Measurements from ENCODE around the gene TTLL5. TPM values are rescaled to one million over a fixed set of nuclear protein-coding genes. Genes with fewer than 3 reads are reported as not detected.
A peak's percentile ranks its signal among the peaks of the same experiment; 100 is the strongest.

TTLL5 gene
- total and polyA plus RNA-seq, 2 donors (not counting 1 experiment from before 2014, with no cell fraction given): 16.1 to 23.8 TPM

GRCh38 chr14:75711105-75711795 lies 50.2 kb downstream of the TTLL5 start:
- H3K79me2 ChIP-seq (ENCODE audit: control insufficient read depth, insufficient read depth, low read length): no peaks in the 10 kb centered on the region
- TF ChIP-seq CTCF (conservative IDR thresholded peaks at IDR 0.05 in 1 of 2, IDR thresholded peaks at IDR 0.05 in 1 of 2; ENCODE audit: low read depth in 1 of 2, low read length in 2 of 2) (peak; percentile 96 to 97), EZH2 (IDR thresholded peaks at IDR 0.05; ENCODE audit: low read length, missing control alignments) (no peak)
- H3K4me1 ChIP-seq (ENCODE audit: control insufficient read depth, extremely low read depth, insufficient read depth, low read length): peaks cover 10% of the 10 kb centered on the region
- H3K36me3 ChIP-seq (ENCODE audit: control insufficient read depth, insufficient read depth, low read length): no peaks in the 10 kb centered on the region
- no peaks in the 10 kb centered on the region for H3K27me3 ChIP-seq (ENCODE audit: control insufficient read depth, insufficient read depth, low read length)
- H4K20me1 ChIP-seq (ENCODE audit: control insufficient read depth, extremely low read depth, insufficient read depth, low read length): no peaks in the 10 kb centered on the region
- H3K9ac ChIP-seq (ENCODE audit: insufficient read depth, low read length): no peak overlapping the region
- H3K4me2 ChIP-seq (ENCODE audit: extremely low read depth, insufficient read depth, low read length): peak overlapping the region; percentile 58
- H3K9me3 ChIP-seq (ENCODE audit: control insufficient read depth, insufficient read depth, low read depth, low read length): no peaks in the 10 kb centered on the region
- peak overlapping the region; percentile 47 for H3K27ac ChIP-seq (ENCODE audit: insufficient read depth, low read length)
- H2AFZ ChIP-seq (ENCODE audit: low read length): no peak overlapping the region
- peak; percentile 67 to 75 for DNase-seq (ENCODE audit: low read depth in 2 of 2)
- no peak overlapping the region for H3K4me3 ChIP-seq (replicated peaks in 1 of 4; ENCODE audit: control extremely low read depth in 1 of 4, insufficient read depth in 1 of 4, low read depth in 3 of 4, low read length in 4 of 4)

DNA sequence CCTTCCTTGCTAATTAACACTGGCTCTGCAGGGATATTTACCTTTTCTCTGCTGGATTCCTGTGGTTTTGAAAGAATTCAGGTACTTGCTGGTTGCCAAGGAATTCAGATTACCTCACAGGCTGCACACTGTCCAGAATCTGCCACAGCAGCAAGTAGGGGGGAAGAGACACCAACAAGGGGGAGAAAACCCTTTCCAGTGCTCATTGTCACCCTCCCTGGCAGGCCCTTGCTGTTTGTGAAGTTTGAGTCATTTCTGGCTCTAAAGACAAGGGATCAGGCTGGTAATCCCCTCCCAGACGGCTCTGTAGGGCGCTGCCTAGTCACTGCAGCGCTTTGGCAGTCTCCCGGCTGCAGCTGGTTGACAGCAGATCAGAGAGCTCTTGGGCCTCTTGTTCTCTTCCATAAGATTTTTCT lies 50.8 kb downstream of the TTLL5 start:
- H3K79me2 ChIP-seq (ENCODE audit: control insufficient read depth, insufficient read depth, low read length): no peaks in the 10 kb centered on the region
- DNase-seq (ENCODE audit: low read depth in 2 of 2): peak; percentile 82 to 97
- peak overlapping the region; percentile 58 for H3K4me2 ChIP-seq (ENCODE audit: extremely low read depth, insufficient read depth, low read length)
- no peaks in the 10 kb centered on the region for H4K20me1 ChIP-seq (ENCODE audit: control insufficient read depth, extremely low read depth, insufficient read depth, low read length)
- no peaks in the 10 kb centered on the region for H3K9me3 ChIP-seq (ENCODE audit: control insufficient read depth, insufficient read depth, low read depth, low read length)
- peaks cover 10% of the 10 kb centered on the region for H3K4me1 ChIP-seq (ENCODE audit: control insufficient read depth, extremely low read depth, insufficient read depth, low read length)
- H3K27ac ChIP-seq (ENCODE audit: insufficient read depth, low read length): peak overlapping the region; percentile 47
- no peaks in the 10 kb centered on the region for H3K36me3 ChIP-seq (ENCODE audit: control insufficient read depth, insufficient read depth, low read length)
- no peak overlapping the region for H3K9ac ChIP-seq (ENCODE audit: insufficient read depth, low read length)
- H2AFZ ChIP-seq (ENCODE audit: low read length): no peak overlapping the region
- TF ChIP-seq EZH2 (IDR thresholded peaks at IDR 0.05; ENCODE audit: low read length, missing control alignments) (no peak), CTCF (conservative IDR thresholded peaks at IDR 0.05 in 1 of 2, IDR thresholded peaks at IDR 0.05 in 1 of 2; ENCODE audit: low read depth in 1 of 2, low read length in 2 of 2) (no peak)
- no peak overlapping the region for H3K4me3 ChIP-seq (replicated peaks in 1 of 4; ENCODE audit: control extremely low read depth in 1 of 4, insufficient read depth in 1 of 4, low read depth in 3 of 4, low read length in 4 of 4)
- H3K27me3 ChIP-seq (ENCODE audit: control insufficient read depth, insufficient read depth, low read length): no peaks in the 10 kb centered on the region

DNA sequence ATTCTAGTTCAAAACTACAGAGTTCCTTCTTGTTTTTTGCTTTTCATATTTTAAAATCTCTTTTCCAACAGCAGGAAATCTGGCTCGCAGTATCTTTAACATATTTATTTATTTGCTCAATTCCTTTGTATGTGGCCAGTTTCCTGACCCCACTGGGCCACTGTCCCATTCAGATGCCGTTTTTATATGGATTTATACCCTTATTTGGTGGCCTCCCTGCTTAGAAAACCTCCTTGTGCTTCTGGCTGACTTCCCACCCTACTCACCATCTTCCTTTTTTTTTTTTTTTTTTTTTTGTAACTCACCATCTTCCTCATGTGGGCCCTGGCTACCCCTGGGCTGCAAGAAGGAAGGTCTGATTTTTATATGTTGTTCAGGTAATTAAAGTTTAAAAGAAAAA lies 53.9 kb downstream of the TTLL5 start:
- peak; percentile 14 to 57 for DNase-seq (ENCODE audit: low read depth in 2 of 2)
- Histone ChIP-seq H3K27me3 (ENCODE audit: control insufficient read depth, insufficient read depth, low read length) (no peaks in the 10 kb centered on the region), H3K4me1 (ENCODE audit: control insufficient read depth, extremely low read depth, insufficient read depth, low read length) (peaks cover 12% of the 10 kb centered on the region), H3K4me3 (replicated peaks in 1 of 4; ENCODE audit: control extremely low read depth in 1 of 4, insufficient read depth in 1 of 4, low read depth in 3 of 4, low read length in 4 of 4) (no peak overlapping the region), H3K36me3 (ENCODE audit: control insufficient read depth, insufficient read depth, low read length) (peaks cover 2% of the 10 kb centered on the region), H3K9me3 (ENCODE audit: control insufficient read depth, insufficient read depth, low read depth, low read length) (no peaks in the 10 kb centered on the region), H3K9ac (ENCODE audit: insufficient read depth, low read length) (no peak overlapping the region), H3K27ac (ENCODE audit: insufficient read depth, low read length) (no peak overlapping the region), H2AFZ (ENCODE audit: low read length) (no peak overlapping the region), H4K20me1 (ENCODE audit: control insufficient read depth, extremely low read depth, insufficient read depth, low read length) (no peaks in the 10 kb centered on the region), H3K4me2 (ENCODE audit: extremely low read depth, insufficient read depth, low read length) (no peak overlapping the region), H3K79me2 (ENCODE audit: control insufficient read depth, insufficient read depth, low read length) (no peaks in the 10 kb centered on the region)
- TF ChIP-seq EZH2 (IDR thresholded peaks at IDR 0.05; ENCODE audit: low read length, missing control alignments) (no peak), CTCF (conservative IDR thresholded peaks at IDR 0.05 in 1 of 2, IDR thresholded peaks at IDR 0.05 in 1 of 2; ENCODE audit: low read depth in 1 of 2, low read length in 2 of 2) (no peak)
